Measurements from ENCODE around the gene LRRC4C. TPM values are rescaled to one million over a fixed set of nuclear protein-coding genes. Genes with fewer than 3 reads are reported as not detected.

Gene LRRC4C
- total RNA-seq, 1 experiment from 2014 or later = not detected

GRCh38 chr11:40425168-40425567, 1034.3 kb downstream of the LRRC4C start:
- Mint-ChIP-seq H3K4me1 (ENCODE audit: low read depth, unreplicated experiment) (no peaks in the 10 kb centered on the region), H3K27me3 (ENCODE audit: unreplicated experiment) (no peaks in the 10 kb centered on the region), H3K27ac (ENCODE audit: unreplicated experiment) (no peak overlapping the region), H3K9me3 (ENCODE audit: low read depth, unreplicated experiment) (peaks cover 8% of the 10 kb centered on the region), H3K36me3 (ENCODE audit: insufficient read depth, unreplicated experiment) (no peaks in the 10 kb centered on the region), H3K4me3 (ENCODE audit: low read depth, unreplicated experiment) (no peak overlapping the region)
- intact Hi-C loops (cut with micrococcal nuclease; ENCODE audit: unreplicated experiment) = no loop called here
- DNase-seq = no peak
- no peak for TF ChIP-seq CTCF (IDR thresholded peaks at IDR 0.05; ENCODE audit: unreplicated experiment)
- no TSS peak for BruUV-seq (replicated peaks)
- CTCF ChIA-PET = no interaction called here

- Mint-ChIP-seq H3K4me1 (ENCODE audit: low read depth, unreplicated experiment) (no peaks in the 10 kb centered on the region), H3K27me3 (ENCODE audit: unreplicated experiment) (no peaks in the 10 kb centered on the region), H3K4me3 (ENCODE audit: low read depth, unreplicated experiment) (no peak overlapping the region), H3K36me3 (ENCODE audit: insufficient read depth, unreplicated experiment) (no peaks in the 10 kb centered on the region), H3K9me3 (ENCODE audit: low read depth, unreplicated experiment) (peaks cover 5% of the 10 kb centered on the region), H3K27ac (ENCODE audit: unreplicated experiment) (no peak overlapping the region)
- no TSS peak for BruUV-seq (replicated peaks)
- intact Hi-C loops (cut with micrococcal nuclease; ENCODE audit: unreplicated experiment) = no loop called here
- CTCF ChIA-PET = no interaction called here
- no peak for DNase-seq
- no peak for TF ChIP-seq CTCF (IDR thresholded peaks at IDR 0.05; ENCODE audit: unreplicated experiment)
Measured at GRCh38 chr11:40421208-40421981, 1038.1 kb downstream of the LRRC4C start.

- H3K9me3 Mint-ChIP-seq (ENCODE audit: low read depth, unreplicated experiment) = peaks cover 6% of the 10 kb centered on the region
- TF ChIP-seq CTCF (IDR thresholded peaks at IDR 0.05; ENCODE audit: unreplicated experiment) = no peak
- no peaks in the 10 kb centered on the region for H3K27me3 Mint-ChIP-seq (ENCODE audit: unreplicated experiment)
- no peaks in the 10 kb centered on the region for H3K36me3 Mint-ChIP-seq (ENCODE audit: insufficient read depth, unreplicated experiment)
- no peak for DNase-seq
- no peak overlapping the region for H3K4me3 Mint-ChIP-seq (ENCODE audit: low read depth, unreplicated experiment)
- H3K27ac Mint-ChIP-seq (ENCODE audit: unreplicated experiment) = no peak overlapping the region
- BruUV-seq (replicated peaks) = no TSS peak
- intact Hi-C loops (cut with micrococcal nuclease; ENCODE audit: unreplicated experiment) = no loop called here
- CTCF ChIA-PET = no interaction called here
- no peaks in the 10 kb centered on the region for H3K4me1 Mint-ChIP-seq (ENCODE audit: low read depth, unreplicated experiment)
Measured at GRCh38 chr11:40417627-40418026, 1041.8 kb downstream of the LRRC4C start.

- Mint-ChIP-seq H3K4me3 (ENCODE audit: low read depth, unreplicated experiment) (no peak overlapping the region), H3K27ac (ENCODE audit: unreplicated experiment) (no peak overlapping the region), H3K36me3 (ENCODE audit: insufficient read depth, unreplicated experiment) (no peaks in the 10 kb centered on the region), H3K4me1 (ENCODE audit: low read depth, unreplicated experiment) (no peaks in the 10 kb centered on the region), H3K27me3 (ENCODE audit: unreplicated experiment) (no peaks in the 10 kb centered on the region), H3K9me3 (ENCODE audit: low read depth, unreplicated experiment) (peaks cover 9% of the 10 kb centered on the region)
- intact Hi-C loops (cut with micrococcal nuclease; ENCODE audit: unreplicated experiment) = no loop called here
- BruUV-seq (replicated peaks) = no TSS peak
- CTCF ChIA-PET = no interaction called here
- no peak for DNase-seq
- no peak for TF ChIP-seq CTCF (IDR thresholded peaks at IDR 0.05; ENCODE audit: unreplicated experiment)
Measured at GRCh38 chr11:40407355-40407754, 1052.1 kb downstream of the LRRC4C start.
